Measurements from ENCODE around the gene TMEM89. TPM values are rescaled to one million over a fixed set of nuclear protein-coding genes. Genes with fewer than 3 reads are reported as not detected.

The TMEM89 gene
- total RNA-seq, 1 experiment from 2014 or later = not detected

- in situ Hi-C loops (cut with HindIII; ENCODE audit: low pct_unique_long_range_greater_than_20kb, low sequenced_read_pairs) = no loop called here
- DNase-seq (ENCODE audit: low read depth, low spot score) (no peak), ATAC-seq (peak; percentile 24)
- no peaks in the 10 kb centered on the region for H3K4me1 ChIP-seq (ENCODE audit: control insufficient read depth, insufficient read depth, low read length)
- POLR2A ChIA-PET = no interaction called here
- TSS peak; percentile 88 for BruUV-seq (replicated peaks)
- H3K36me3 ChIP-seq (ENCODE audit: control insufficient read depth, insufficient read depth, low read length) = no peaks in the 10 kb centered on the region
- no peak for TF ChIP-seq CTCF (IDR thresholded peaks at IDR 0.05)
- no peak; the same call in 1 of the 2 replicates for TF ChIP-seq POLR2AphosphoS5 (IDR thresholded peaks at IDR 0.05; ENCODE audit: low read depth, low read length)
- CTCF ChIA-PET = no interaction called here
- H3K4me3 ChIP-seq (ENCODE audit: low read depth in 2 of 2, low read length in 2 of 2) = peak within 1 kb of the TSS; percentile 52 to 61
- H3K27ac ChIP-seq (ENCODE audit: low read length) = peak within 1 kb of the TSS; percentile 88
- intact Hi-C loops (cut with micrococcal nuclease; ENCODE audit: unreplicated experiment) = no loop called here
- no peaks in the 10 kb centered on the region for H3K9me3 ChIP-seq (ENCODE audit: control insufficient read depth, insufficient read depth, low read depth, low read length)
- no peaks in the 10 kb centered on the region for H3K27me3 ChIP-seq (ENCODE audit: control insufficient read depth, insufficient read depth, low read length)
Observed at GRCh38 chr3:48662753-48663488, 41.4 kb upstream of the TMEM89 start, which contains the start of gene CELSR3. Gene CELSR3 (minus strand): TSS chr3:48662886. CDS start chr3:48662634, 252 bp downstream.

GRCh38 chr3:48662145-48662752 lies 40.7 kb upstream of the TMEM89 start:
- no peaks in the 10 kb centered on the region for H3K27me3 ChIP-seq (ENCODE audit: control insufficient read depth, insufficient read depth, low read length)
- H3K4me1 ChIP-seq (ENCODE audit: control insufficient read depth, insufficient read depth, low read length) = no peaks in the 10 kb centered on the region
- H3K36me3 ChIP-seq (ENCODE audit: control insufficient read depth, insufficient read depth, low read length) = no peaks in the 10 kb centered on the region
- in situ Hi-C loops (cut with HindIII; ENCODE audit: low pct_unique_long_range_greater_than_20kb, low sequenced_read_pairs) (no loop called here), intact Hi-C loops (cut with micrococcal nuclease; ENCODE audit: unreplicated experiment) (no loop called here)
- peak overlapping the region in 1 of 2 experiments; percentile 52; a peak in 1 of 4 replicates for H3K4me3 ChIP-seq (ENCODE audit: low read depth in 2 of 2, low read length in 2 of 2)
- H3K9me3 ChIP-seq (ENCODE audit: control insufficient read depth, insufficient read depth, low read depth, low read length) = no peaks in the 10 kb centered on the region
- ChIA-PET POLR2A (no interaction called here), CTCF (no interaction called here)
- DNase-seq (ENCODE audit: low read depth, low spot score) = no peak
- ATAC-seq = no peak
- TF ChIP-seq POLR2AphosphoS5 (IDR thresholded peaks at IDR 0.05; ENCODE audit: low read depth, low read length) = no peak
- no peak for TF ChIP-seq REST (IDR thresholded peaks at IDR 0.05; ENCODE audit: insufficient read depth in 1 of 2, low read depth in 2 of 2, low read length in 1 of 2)
- TF ChIP-seq SIN3A (IDR thresholded peaks at IDR 0.05; ENCODE audit: borderline replicate concordance, insufficient read depth, low read depth, low read length) = no peak
- TF ChIP-seq TCF7L2 (IDR thresholded peaks at IDR 0.05; ENCODE audit: low read depth, low read length) = no peak
- no TSS peak for BruUV-seq (replicated peaks)
- no peak overlapping the region for H3K27ac ChIP-seq (ENCODE audit: low read length)

Data from Panc1 (cell line).